Colonic mucosa (tissue), 4 donors: Measurements from ENCODE around the gene MTCL1. TPM values are rescaled to one million over a fixed set of nuclear protein-coding genes. Genes with fewer than 3 reads are reported as not detected.
A peak's percentile ranks its signal among the peaks of the same experiment; 100 is the strongest.

Experiments used
- DNase-seq: peaks from one replicate; pipeline ENCODE4 v3.0.0-alpha.2; 2020
- H3K27ac ChIP-seq: fragments of 200-600 bp; one replicate; pipeline ENCODE4 v1.8.0; 2021
- H3K27me3 ChIP-seq: fragments of 200-600 bp; one replicate; pipeline ENCODE4 v1.8.0; 2021
- H3K36me3 ChIP-seq: fragments of 200-600 bp; one replicate; pipeline ENCODE4 v1.8.0; 2021
- H3K4me1 ChIP-seq: fragments of 200-600 bp; one replicate; pipeline ENCODE4 v1.8.0; 2021; ENCODE audit warnings: mild to moderate bottlenecking
- H3K4me3 ChIP-seq: fragments of 200-600 bp; one replicate; pipeline ENCODE4 v1.8.0; 2021
- H3K9ac ChIP-seq, 2 donors: one replicate each; pipeline ENCODE4 v1.7.0; 2013; ENCODE audit warnings: control low read depth in 2 of 2, low read depth in 2 of 2, low read length in 2 of 2
- H3K9me3 ChIP-seq: fragments of 200-600 bp; one replicate; pipeline ENCODE4 v1.8.0; 2021
- CTCF ChIP-seq: fragments of 200-600 bp; IDR thresholded peaks from one replicate; pipeline ENCODE4 v1.8.0; 2022; ENCODE audit warnings: antibody characterized with exemption, mild to moderate bottlenecking
- intact Hi-C: fragments of 100-400 bp; cut with DNase I; formaldehyde crosslinking; loops from one replicate; pipeline ENCODE4 v1.14.1; 2022
- total RNA-seq, 2 donors: library from RNA; stranded (reverse); fragmentation: NEBNext Ultra II Directional in 1 of 2; extraction: Animal tissue kit (Norgen Biotek cat#: 25700) in 1 of 2; gene quantifications; one replicate each; pipeline ENCODE4 v1.2.1, GENCODE V29; 2021
- donor health status: healthy.
- donor health status: DM: no; HTN: no; CAD: no.
- donor health status: DM: no; HTN: no; CAD: no.

MTCL1 gene
- total RNA-seq, 2 donors from 2014 or later: 2.3 to 20.8 TPM

- H3K9ac ChIP-seq: no peak overlapping the region
- H3K9me3 ChIP-seq: no peaks in the 10 kb centered on the region
- no peak for TF ChIP-seq CTCF
- no peak overlapping the region for H3K4me3 ChIP-seq
- no peaks in the 10 kb centered on the region for H3K4me1 ChIP-seq
- DNase-seq: no peak
- intact Hi-C loops: no loop called here
- H3K36me3 ChIP-seq: no peaks in the 10 kb centered on the region
- H3K27ac ChIP-seq: no peak overlapping the region
- H3K27me3 ChIP-seq: no peaks in the 10 kb centered on the region
Measured at GRCh38 chr18:8785855-8786482, 80.6 kb downstream of the MTCL1 start.

- no peak for TF ChIP-seq CTCF
- Histone ChIP-seq H3K4me1 (no peaks in the 10 kb centered on the region), H3K9ac (no peak overlapping the region), H3K36me3 (no peaks in the 10 kb centered on the region), H3K27me3 (no peaks in the 10 kb centered on the region), H3K4me3 (no peak overlapping the region), H3K9me3 (no peaks in the 10 kb centered on the region), H3K27ac (no peak overlapping the region)
- DNase-seq: peak; percentile 44
- intact Hi-C loops: no loop called here
Measured at GRCh38 chr18:8786483-8787370, 81.4 kb downstream of the MTCL1 start.

DNA sequence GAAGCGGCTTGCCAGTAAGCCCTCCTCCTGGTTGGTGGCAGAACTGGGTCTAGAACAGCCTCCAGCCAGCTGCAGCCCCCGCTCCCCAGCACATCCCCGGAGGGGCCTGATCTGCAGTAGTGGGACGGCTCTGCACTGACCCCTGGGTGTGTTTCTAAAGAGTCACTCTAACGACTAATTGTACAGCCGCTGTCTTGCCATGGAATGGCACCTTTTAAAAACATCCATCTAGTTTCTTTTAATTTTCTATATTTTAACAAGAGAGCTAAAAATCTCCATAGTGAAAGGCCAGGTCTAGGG, 82.0 kb downstream of the MTCL1 start:
- no peak for TF ChIP-seq CTCF
- H3K27ac ChIP-seq: no peak overlapping the region
- intact Hi-C loops: no loop called here
- H3K4me1 ChIP-seq: no peaks in the 10 kb centered on the region
- H3K9ac ChIP-seq: no peak overlapping the region
- DNase-seq: no peak
- H3K27me3 ChIP-seq: no peaks in the 10 kb centered on the region
- no peak overlapping the region for H3K4me3 ChIP-seq
- no peaks in the 10 kb centered on the region for H3K36me3 ChIP-seq
- H3K9me3 ChIP-seq: no peaks in the 10 kb centered on the region

DNA sequence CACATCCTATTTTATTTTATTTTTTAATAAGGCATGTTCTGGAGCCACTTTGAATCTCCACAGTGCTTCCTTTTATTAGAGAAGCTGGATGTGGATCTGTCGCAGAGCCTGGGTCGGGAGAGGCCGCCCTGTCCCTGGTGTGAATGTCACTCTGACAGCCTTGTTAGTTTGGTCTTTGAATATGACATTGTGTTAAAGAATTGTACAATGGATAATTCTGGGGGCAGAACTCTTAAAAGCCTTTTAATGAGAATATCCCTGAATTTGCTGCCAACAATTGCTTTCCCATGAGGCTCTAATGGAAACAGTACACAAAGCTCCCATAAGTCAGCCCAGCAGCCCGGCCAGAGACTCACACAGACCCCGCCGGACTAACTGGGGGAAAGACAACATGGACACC, 82.4 kb downstream of the MTCL1 start:
- intact Hi-C loops: no loop called here
- no peak overlapping the region for H3K27ac ChIP-seq

More for the DNA sequence above, 82.4 kb downstream of the MTCL1 start:
- no peaks in the 10 kb centered on the region for H3K4me1 ChIP-seq
- no peaks in the 10 kb centered on the region for H3K36me3 ChIP-seq
- no peak overlapping the region for H3K4me3 ChIP-seq
- H3K9ac ChIP-seq: no peak overlapping the region
- no peaks in the 10 kb centered on the region for H3K27me3 ChIP-seq
- no peak for TF ChIP-seq CTCF
- H3K9me3 ChIP-seq: no peaks in the 10 kb centered on the region
- no peak for DNase-seq
